Measurements from ENCODE around the gene PRELID1.
A peak's percentile ranks its signal among the peaks of the same experiment; 100 is the strongest.

The PRELID1 gene

DNA sequence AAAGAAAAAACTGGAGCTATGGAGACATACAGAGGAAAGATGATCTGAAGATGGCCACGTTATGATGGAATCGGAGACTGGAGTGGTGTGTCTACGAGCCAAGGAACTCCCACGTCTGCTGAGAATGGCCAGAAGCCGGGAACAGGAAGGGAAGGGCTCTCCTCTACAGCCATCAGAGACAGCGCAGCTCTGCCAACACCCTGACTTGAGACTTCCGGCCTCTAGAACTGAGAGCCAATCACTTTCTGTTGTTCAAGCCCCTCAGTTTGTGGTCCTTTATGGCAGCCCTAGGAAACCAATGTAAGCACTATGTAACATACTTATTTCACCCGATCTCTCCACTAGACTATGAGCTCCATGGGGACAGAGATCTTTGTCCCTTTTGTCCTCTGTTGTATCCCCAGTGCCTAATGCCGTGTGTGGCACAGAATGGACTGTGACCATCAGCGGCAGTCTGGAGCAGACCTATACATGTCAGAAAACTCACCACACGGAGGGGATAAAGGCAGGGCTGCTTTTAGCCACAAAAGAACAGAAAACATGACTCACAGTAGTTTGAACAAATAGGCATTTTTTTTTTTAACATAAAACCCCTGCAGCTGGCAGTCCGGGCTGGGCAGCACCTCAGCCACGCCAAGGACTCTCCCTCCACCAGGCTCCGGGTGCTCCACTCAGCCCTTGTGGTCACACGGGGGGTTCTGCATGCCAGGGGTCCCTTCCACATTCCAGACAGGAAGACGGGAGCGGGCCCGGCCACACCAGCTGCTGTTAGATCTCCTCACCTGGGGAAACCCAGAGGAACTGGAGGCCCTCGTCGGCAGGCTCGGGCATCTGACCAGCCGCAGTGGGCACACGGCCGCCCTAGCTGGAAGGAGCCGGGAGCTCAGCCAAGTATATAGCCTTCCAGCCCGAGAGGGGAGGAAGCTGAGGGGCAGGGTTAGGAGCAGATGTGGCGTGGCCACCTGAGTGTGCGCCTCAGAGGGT is 24.2 kb downstream of the PRELID1 start:
- Mint-ChIP-seq H3K36me3 (ENCODE audit: insufficient read depth) (peaks cover 13% of the 10 kb centered on the region), H3K4me1 (peaks cover 19% of the 10 kb centered on the region), H3K9me3 (no peaks in the 10 kb centered on the region), H3K27me3 (no peaks in the 10 kb centered on the region), H3K27ac (ENCODE audit: low read depth) (peak overlapping the region; percentile 70), H3K4me3 (peak overlapping the region; percentile 55)
- DNase-seq (ENCODE audit: low spot score in 2 of 2), result no peak
- ATAC-seq (replicated peaks; ENCODE audit: extremely low read depth, poor library complexity, severe bottlenecking), result peak; percentile 78

DNA sequence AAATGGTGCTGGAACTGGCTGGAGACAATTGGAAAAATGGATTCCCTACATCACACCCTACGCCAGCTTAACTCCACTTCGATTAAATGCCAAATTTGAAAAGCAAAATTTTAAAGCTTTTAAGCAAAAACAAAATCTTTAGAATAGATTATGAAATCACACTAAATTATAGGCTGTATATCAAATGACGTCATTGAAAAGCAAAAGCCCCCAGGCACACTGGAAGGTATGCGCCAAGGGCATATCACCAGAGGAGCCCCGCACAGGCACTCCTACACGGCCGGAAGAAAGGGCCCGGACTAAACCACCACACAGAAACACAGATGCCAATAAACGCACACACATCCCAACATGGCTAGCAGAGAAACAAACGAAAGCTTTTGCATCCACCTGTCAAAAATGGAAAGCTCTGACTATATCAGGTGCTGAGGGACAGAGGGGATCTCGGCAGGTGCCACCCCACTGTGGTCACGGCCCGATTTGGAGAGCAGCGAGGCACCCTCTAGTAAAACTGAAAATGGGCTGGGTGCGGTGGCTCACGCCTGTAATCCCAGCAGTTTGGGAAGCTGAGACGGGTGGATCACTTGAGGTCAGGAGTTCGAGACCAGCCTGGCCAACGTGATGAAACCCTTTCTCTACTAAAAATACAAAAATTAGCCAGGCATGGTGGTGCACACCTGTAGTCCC is 25.1 kb downstream of the PRELID1 start:
- no peak overlapping the region for H3K4me3 Mint-ChIP-seq

DNA sequence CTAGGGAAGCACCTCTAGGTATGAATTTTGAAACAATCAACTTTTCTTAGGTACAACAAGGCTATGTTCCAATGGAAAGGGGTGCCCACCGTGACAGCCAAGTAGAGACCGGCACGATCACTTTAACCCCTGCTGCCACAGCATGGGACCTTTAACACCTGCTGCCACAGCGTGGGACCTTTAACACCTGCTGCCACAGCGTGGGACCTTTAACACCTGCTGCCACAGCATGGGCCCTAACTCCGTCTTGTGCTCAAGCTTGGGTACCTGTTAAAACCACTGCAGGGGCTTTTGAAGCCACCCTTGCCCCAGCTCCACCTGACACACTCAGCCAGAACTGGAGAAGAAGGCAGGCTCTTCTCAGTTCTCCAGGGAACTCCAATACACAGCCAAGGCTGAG is 26.3 kb downstream of the PRELID1 start:
- Mint-ChIP-seq H3K27ac (ENCODE audit: low read depth) (no peak overlapping the region), H3K9me3 (no peaks in the 10 kb centered on the region), H3K4me3 (no peak overlapping the region), H3K27me3 (no peaks in the 10 kb centered on the region), H3K4me1 (peaks cover 23% of the 10 kb centered on the region), H3K36me3 (ENCODE audit: insufficient read depth) (peaks cover 24% of the 10 kb centered on the region)
- ATAC-seq (replicated peaks; ENCODE audit: extremely low read depth, poor library complexity, severe bottlenecking) (no peak), DNase-seq (ENCODE audit: low spot score in 2 of 2) (no peak)

More for the DNA sequence above, 25.1 kb downstream of the PRELID1 start:
- DNase-seq (ENCODE audit: low spot score in 2 of 2) (no peak), ATAC-seq (replicated peaks; ENCODE audit: extremely low read depth, poor library complexity, severe bottlenecking) (no peak)
- peaks cover 16% of the 10 kb centered on the region for H3K36me3 Mint-ChIP-seq (ENCODE audit: insufficient read depth)
- no peaks in the 10 kb centered on the region for H3K9me3 Mint-ChIP-seq
- peaks cover 19% of the 10 kb centered on the region for H3K4me1 Mint-ChIP-seq
- peak overlapping the region; percentile 70 for H3K27ac Mint-ChIP-seq (ENCODE audit: low read depth)
- no peaks in the 10 kb centered on the region for H3K27me3 Mint-ChIP-seq

DNA sequence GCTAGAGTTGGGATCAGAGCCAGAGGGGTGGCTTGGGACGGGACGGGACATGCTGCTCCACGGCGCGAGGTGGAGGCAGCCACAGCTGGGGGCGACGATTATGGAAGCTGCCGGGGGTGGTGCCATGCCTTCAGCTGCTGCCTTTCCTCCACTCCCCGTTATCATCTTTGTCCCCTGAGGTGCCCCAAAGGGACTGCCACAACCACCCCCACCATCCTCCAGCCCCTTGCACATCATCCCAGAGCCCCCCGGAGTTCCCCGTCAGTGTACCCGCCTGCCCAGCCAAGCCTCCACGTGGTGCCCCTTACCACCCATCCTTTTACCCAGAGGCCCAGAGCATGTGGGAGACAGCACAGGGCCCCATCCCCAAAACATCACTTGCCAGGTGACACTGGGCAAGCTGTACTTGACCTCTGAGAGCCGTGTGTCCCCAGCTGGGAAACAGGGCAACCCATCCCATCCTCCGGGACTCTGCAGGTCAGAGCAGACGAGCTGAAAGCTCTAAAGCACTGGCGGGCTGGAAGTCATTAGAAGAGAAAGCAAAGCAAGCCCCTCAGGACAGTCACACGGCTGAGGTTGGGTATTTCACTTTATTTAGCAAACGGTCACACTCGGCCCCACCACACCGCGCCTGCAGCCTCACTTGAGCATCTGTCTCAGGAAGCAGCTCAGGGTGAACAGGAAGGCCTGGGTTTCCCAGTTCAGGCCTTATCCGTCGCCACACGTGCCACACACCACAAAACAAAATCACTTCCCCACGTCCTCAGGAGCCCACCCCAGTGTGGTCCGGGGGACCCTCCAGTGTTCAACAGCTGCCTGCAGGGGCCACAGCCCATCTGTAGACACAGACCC is 27.6 kb downstream of the PRELID1 start:
- DNase-seq (ENCODE audit: low spot score in 2 of 2) (no peak), ATAC-seq (replicated peaks; ENCODE audit: extremely low read depth, poor library complexity, severe bottlenecking) (no peak)
- H3K27me3 Mint-ChIP-seq, result no peaks in the 10 kb centered on the region
- no peak overlapping the region for H3K4me3 Mint-ChIP-seq
- peak overlapping the region; percentile 53 for H3K27ac Mint-ChIP-seq (ENCODE audit: low read depth)
- H3K4me1 Mint-ChIP-seq, result peaks cover 29% of the 10 kb centered on the region
- peaks cover 31% of the 10 kb centered on the region for H3K36me3 Mint-ChIP-seq (ENCODE audit: insufficient read depth)
- no peaks in the 10 kb centered on the region for H3K9me3 Mint-ChIP-seq

DNA sequence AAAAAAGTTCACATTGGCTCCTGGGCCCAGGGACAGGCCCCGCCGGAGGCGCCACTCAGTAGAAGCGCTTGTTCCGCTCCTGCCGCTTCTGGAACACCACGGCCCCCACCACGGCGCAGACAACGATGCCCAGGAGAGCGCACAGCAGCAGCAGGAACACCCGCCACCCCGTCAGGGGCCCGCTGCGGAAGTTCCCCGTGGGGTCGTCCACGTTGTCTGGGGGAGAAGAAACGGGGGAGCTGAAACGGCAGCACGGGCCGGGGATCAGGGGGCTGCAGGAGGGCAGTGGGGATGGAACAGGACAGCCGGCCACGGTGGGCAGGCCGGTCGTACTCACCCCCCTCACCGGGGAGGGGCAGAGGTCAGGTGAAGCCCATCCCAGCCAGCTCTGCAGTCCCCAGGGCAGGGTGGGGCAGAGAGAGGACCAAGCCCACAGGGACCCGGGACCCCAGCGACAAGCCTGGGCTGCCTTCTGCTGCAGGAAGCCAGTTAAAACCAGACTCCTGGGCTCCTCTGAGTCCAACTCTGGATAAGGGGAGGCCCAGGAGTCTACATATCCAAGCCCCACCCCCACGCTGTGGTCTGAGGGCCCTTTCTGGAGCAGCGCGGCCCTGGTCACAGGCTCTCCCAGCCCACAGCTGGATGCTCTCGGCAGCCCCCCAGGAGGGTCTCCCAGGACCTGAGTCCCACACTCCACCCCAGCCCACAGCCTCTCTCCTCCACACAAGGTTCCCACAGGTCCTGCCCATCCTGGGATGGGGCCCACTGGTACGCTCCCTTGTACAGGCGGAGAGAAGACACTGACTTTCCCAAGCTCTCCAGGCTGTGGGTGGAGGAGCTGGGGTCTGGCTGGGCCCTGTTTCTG is 28.7 kb downstream of the PRELID1 start:
- no peak for ATAC-seq (replicated peaks; ENCODE audit: extremely low read depth, poor library complexity, severe bottlenecking)
- H3K27ac Mint-ChIP-seq (ENCODE audit: low read depth), result peak overlapping the region; percentile 53
- H3K27me3 Mint-ChIP-seq, result no peaks in the 10 kb centered on the region
- H3K4me1 Mint-ChIP-seq, result peaks cover 34% of the 10 kb centered on the region
- no peaks in the 10 kb centered on the region for H3K9me3 Mint-ChIP-seq
- no peak for DNase-seq (ENCODE audit: low spot score in 2 of 2)
- peaks cover 38% of the 10 kb centered on the region for H3K36me3 Mint-ChIP-seq (ENCODE audit: insufficient read depth)
- H3K4me3 Mint-ChIP-seq, result no peak overlapping the region

DNA sequence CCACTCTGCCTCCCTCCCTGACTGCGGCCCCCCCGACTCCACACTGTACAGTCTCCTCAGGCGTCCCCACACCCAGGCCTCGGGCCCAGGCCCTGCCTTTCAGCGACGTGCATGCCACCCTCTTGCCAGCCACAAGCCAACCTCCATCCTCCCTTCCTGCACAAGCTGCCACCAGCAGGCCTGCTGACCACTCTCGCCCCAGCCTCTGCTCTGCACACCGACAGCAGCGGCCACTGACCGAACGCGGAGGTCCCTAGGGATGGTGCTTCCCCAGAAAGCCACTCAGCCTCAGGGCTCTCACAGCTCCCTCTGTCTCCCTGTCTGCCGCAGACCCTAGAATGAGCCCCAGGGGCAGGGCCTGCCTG is 29.3 kb downstream of the PRELID1 start:
- H3K27ac Mint-ChIP-seq (ENCODE audit: low read depth), result peak overlapping the region; percentile 53
- ATAC-seq (replicated peaks; ENCODE audit: extremely low read depth, poor library complexity, severe bottlenecking), result no peak
- H3K36me3 Mint-ChIP-seq (ENCODE audit: insufficient read depth), result peaks cover 36% of the 10 kb centered on the region
- no peaks in the 10 kb centered on the region for H3K9me3 Mint-ChIP-seq
- peaks cover 29% of the 10 kb centered on the region for H3K4me1 Mint-ChIP-seq
- no peak for DNase-seq (ENCODE audit: low spot score in 2 of 2)
- no peak overlapping the region for H3K4me3 Mint-ChIP-seq
- H3K27me3 Mint-ChIP-seq, result no peaks in the 10 kb centered on the region

DNA sequence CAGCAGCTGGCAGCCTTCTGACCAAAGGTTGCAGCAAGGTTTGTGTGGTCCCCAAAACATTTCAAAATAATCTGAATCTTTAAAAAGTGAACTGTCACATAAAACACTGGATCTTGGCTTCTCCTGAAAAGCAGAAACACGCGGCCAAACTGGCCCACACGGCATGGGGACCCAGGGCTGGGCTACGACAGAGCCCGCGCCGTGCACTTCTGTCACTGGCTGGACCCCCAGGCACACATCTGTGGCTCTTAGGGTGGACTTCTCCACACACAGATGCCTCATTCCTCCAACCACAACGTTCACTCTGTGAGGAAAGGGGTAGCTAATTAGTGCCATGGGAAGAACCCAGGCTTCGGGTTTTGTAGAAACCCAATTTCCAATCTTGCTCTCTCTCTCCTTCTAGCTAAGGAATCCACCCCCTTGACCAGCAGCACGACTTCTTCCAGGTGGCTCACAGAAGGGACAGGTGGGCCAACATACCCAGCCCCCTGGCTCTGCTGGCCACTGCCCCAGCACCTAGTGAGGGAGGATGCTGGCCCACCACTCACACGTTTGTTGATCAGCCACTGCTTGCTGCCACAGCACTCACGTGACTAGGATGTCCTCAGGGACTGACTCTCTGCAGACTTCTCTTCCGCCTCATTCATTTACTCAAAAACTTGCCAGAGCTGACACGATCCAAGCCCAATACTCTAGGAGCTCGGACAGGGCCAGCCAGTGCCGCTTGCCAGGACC is 30.0 kb downstream of the PRELID1 start:
- Mint-ChIP-seq H3K9me3 (no peaks in the 10 kb centered on the region), H3K4me1 (peaks cover 28% of the 10 kb centered on the region), H3K27me3 (no peaks in the 10 kb centered on the region), H3K4me3 (no peak overlapping the region), H3K27ac (ENCODE audit: low read depth) (no peak overlapping the region), H3K36me3 (ENCODE audit: insufficient read depth) (peaks cover 34% of the 10 kb centered on the region)
- no peak for ATAC-seq (replicated peaks; ENCODE audit: extremely low read depth, poor library complexity, severe bottlenecking)
- DNase-seq (ENCODE audit: low spot score in 2 of 2), result no peak

DNA sequence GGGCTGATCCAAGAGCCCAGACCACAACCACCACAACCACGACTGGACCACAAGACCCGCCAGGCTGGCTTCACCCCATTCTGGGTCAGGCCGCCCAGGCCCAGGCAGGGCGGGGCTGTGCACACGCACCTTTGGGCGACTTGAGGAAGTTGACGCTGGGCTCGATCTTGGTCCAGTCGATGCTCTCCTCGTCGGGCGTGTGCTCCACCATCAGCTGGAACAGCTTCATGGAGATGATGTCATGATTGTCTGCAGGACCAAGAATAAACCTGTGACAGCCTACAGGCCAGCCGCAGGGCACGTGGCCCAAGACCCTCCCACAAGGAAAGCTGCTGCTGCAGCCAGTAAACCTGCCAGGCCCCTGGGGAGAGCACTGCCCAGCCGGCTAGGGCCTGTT is 30.6 kb downstream of the PRELID1 start:
- Mint-ChIP-seq H3K4me1 (peaks cover 33% of the 10 kb centered on the region), H3K9me3 (no peaks in the 10 kb centered on the region), H3K4me3 (no peak overlapping the region), H3K27me3 (no peaks in the 10 kb centered on the region), H3K36me3 (ENCODE audit: insufficient read depth) (peaks cover 32% of the 10 kb centered on the region), H3K27ac (ENCODE audit: low read depth) (no peak overlapping the region)
- no peak for ATAC-seq (replicated peaks; ENCODE audit: extremely low read depth, poor library complexity, severe bottlenecking)
- DNase-seq (ENCODE audit: low spot score in 2 of 2), result no peak

DNA sequence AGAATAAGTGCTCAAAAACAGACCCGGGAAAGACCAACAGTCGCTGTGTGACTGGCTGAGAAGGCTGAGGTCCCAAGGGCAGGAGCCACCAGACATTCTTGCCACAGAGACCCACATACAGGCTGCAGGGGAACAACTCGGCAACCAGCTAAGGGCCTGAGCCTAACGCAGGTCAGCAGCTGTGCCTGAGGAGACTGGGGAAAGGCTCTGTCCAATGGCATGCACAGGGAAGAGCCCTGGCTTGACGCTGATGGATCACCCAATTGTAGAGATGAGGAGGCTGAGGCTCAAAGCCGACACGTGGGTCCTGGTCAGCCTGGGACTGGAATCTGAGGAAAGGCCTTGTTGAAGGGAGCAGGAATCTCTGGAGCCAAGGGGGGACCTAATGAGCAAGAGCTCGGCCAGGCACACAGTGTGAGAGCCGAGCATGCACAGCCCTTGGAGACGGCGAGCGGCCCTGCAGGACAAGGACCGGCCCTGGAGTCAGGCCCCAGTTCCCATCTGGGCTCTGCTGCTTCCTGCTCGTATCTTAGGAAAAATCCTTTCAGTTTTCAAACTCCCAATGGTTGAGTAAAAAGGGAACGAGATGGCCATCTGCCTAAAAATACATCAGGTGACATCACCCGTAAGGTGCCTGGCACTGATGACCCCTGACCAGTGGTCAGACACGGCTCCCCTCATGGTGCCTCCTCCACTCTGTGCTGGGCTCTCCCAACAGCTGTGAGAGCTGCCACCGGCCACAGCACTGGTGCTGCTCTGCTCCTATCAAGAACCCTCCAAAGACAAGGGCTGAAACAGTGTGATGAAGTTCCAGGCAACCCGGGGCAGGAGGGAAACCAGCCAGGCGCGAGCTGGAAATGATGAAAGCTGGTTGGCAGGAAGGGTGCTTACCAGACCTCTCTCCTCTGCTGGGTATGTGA is 31.4 kb downstream of the PRELID1 start:
- Mint-ChIP-seq H3K4me3 (no peak overlapping the region), H3K4me1 (peaks cover 42% of the 10 kb centered on the region), H3K9me3 (no peaks in the 10 kb centered on the region), H3K27ac (ENCODE audit: low read depth) (no peak overlapping the region), H3K27me3 (no peaks in the 10 kb centered on the region), H3K36me3 (ENCODE audit: insufficient read depth) (peaks cover 37% of the 10 kb centered on the region)
- no peak for ATAC-seq (replicated peaks; ENCODE audit: extremely low read depth, poor library complexity, severe bottlenecking)
- no peak for DNase-seq (ENCODE audit: low spot score in 2 of 2)

DNA sequence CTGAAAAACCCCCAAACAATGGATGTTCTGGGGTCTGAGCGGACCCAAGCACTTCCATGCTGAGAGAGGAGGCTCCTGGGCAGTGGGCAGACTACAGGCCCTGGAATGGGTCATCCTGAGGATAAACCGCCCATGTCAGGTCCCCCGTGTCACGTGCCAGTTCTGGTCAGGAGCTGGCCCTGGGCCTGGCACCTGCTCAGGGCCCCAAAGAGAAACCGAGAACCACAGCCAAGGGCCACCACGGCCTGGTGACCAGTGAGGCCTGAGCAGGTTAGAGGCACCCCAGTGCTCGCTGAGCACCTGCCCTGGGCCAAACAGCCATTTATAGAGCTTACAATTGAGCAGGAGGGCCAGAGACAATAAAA is 32.1 kb downstream of the PRELID1 start:
- peaks cover 39% of the 10 kb centered on the region for H3K4me1 Mint-ChIP-seq
- H3K27me3 Mint-ChIP-seq, result no peaks in the 10 kb centered on the region
- H3K36me3 Mint-ChIP-seq (ENCODE audit: insufficient read depth), result peaks cover 36% of the 10 kb centered on the region
- DNase-seq (ENCODE audit: low spot score in 2 of 2) (no peak), ATAC-seq (replicated peaks; ENCODE audit: extremely low read depth, poor library complexity, severe bottlenecking) (no peak)
- H3K4me3 Mint-ChIP-seq, result no peak overlapping the region
- no peak overlapping the region for H3K27ac Mint-ChIP-seq (ENCODE audit: low read depth)
- no peaks in the 10 kb centered on the region for H3K9me3 Mint-ChIP-seq

Data from central memory CD8-positive, alpha-beta T cell (primary cell).